ENCODE results near the gene CACTIN. TPM values are rescaled to one million over a fixed set of nuclear protein-coding genes. Genes with fewer than 3 reads are reported as not detected.
"Not testable (repeated sequence)": the region's sequence is repeated elsewhere in the genome, so short reads cannot be mapped to it uniquely, and the experiment has no call there.

Gene CACTIN
- total RNA-seq, 1 experiment from 2014 or later, result 44.0 TPM

GRCh38 chr19:3589949-3590348 lies 36.6 kb downstream of the CACTIN start:
- peaks cover 23% of the 10 kb centered on the region for H3K27me3 ChIP-seq (ENCODE audit: control insufficient read depth, insufficient read depth, low read length)
- H3K4me3 ChIP-seq (ENCODE audit: insufficient read depth, low read depth, low read length), result no peak overlapping the region
- no peaks in the 10 kb centered on the region for H3K36me3 ChIP-seq (replicated peaks; ENCODE audit: control insufficient read depth, insufficient read depth, low read length)
- no peak for DNase-seq

GRCh38 chr19:3589439-3589838 lies 37.2 kb downstream of the CACTIN start:
- DNase-seq, result no peak
- H3K36me3 ChIP-seq (replicated peaks; ENCODE audit: control insufficient read depth, insufficient read depth, low read length), result no peaks in the 10 kb centered on the region
- no peak overlapping the region for H3K4me3 ChIP-seq (ENCODE audit: insufficient read depth, low read depth, low read length)
- H3K27me3 ChIP-seq (ENCODE audit: control insufficient read depth, insufficient read depth, low read length), result peaks cover 28% of the 10 kb centered on the region

- Histone ChIP-seq H3K4me3 (ENCODE audit: insufficient read depth, low read depth, low read length) (no peak overlapping the region), H3K36me3 (replicated peaks; ENCODE audit: control insufficient read depth, insufficient read depth, low read length) (no peaks in the 10 kb centered on the region), H3K27me3 (ENCODE audit: control insufficient read depth, insufficient read depth, low read length) (peaks cover 33% of the 10 kb centered on the region)
- DNase-seq, result peak; percentile 67
Observed at GRCh38 chr19:3586707-3587346, 39.8 kb downstream of the CACTIN start.

- H3K4me3 ChIP-seq (ENCODE audit: insufficient read depth, low read depth, low read length), result peak overlapping the region; percentile 41
- peaks cover 33% of the 10 kb centered on the region for H3K27me3 ChIP-seq (ENCODE audit: control insufficient read depth, insufficient read depth, low read length)
- DNase-seq, result peak; percentile 96
- no peaks in the 10 kb centered on the region for H3K36me3 ChIP-seq (replicated peaks; ENCODE audit: control insufficient read depth, insufficient read depth, low read length)
Observed at GRCh38 chr19:3586127-3586626, 40.4 kb downstream of the CACTIN start.

- Histone ChIP-seq H3K4me3 (ENCODE audit: insufficient read depth, low read depth, low read length) (peak within 1 kb of the TSS; percentile 41), H3K27me3 (ENCODE audit: control insufficient read depth, insufficient read depth, low read length) (peaks cover 33% of the 10 kb centered on the region), H3K36me3 (replicated peaks; ENCODE audit: control insufficient read depth, insufficient read depth, low read length) (no peaks in the 10 kb centered on the region)
- DNase-seq, result peak; percentile 86
Observed at GRCh38 chr19:3585301-3586126, 41.1 kb downstream of the CACTIN start, which contains the start of gene GIPC3. GIPC3 (plus strand) TSS chr19:3585478; CDS start chr19:3585598, 120 bp downstream.

- H3K4me3 ChIP-seq (ENCODE audit: insufficient read depth, low read depth, low read length), result not testable (repeated sequence)
Observed at GRCh38 chr19:3584036-3584802, 42.4 kb downstream of the CACTIN start.

GRCh38 chr19:3581792-3582191 lies 44.8 kb downstream of the CACTIN start:
- peaks cover 41% of the 10 kb centered on the region for H3K27me3 ChIP-seq (ENCODE audit: control insufficient read depth, insufficient read depth, low read length)
- not testable (repeated sequence) for H3K36me3 ChIP-seq (replicated peaks; ENCODE audit: control insufficient read depth, insufficient read depth, low read length); H3K4me3 ChIP-seq (ENCODE audit: insufficient read depth, low read depth, low read length); DNase-seq

More at GRCh38 chr19:3584036-3584802, 42.4 kb downstream of the CACTIN start:
- not testable (repeated sequence) for H3K36me3 ChIP-seq (replicated peaks; ENCODE audit: control insufficient read depth, insufficient read depth, low read length); DNase-seq
- H3K27me3 ChIP-seq (ENCODE audit: control insufficient read depth, insufficient read depth, low read length), result peaks cover 33% of the 10 kb centered on the region

GRCh38 chr19:3580156-3580934 lies 46.2 kb downstream of the CACTIN start:
- Histone ChIP-seq H3K4me3 (ENCODE audit: insufficient read depth, low read depth, low read length) (no peak overlapping the region), H3K36me3 (replicated peaks; ENCODE audit: control insufficient read depth, insufficient read depth, low read length) (no peaks in the 10 kb centered on the region), H3K27me3 (ENCODE audit: control insufficient read depth, insufficient read depth, low read length) (peaks cover 30% of the 10 kb centered on the region)
- DNase-seq, result no peak

GRCh38 chr19:3578390-3578789 lies 48.2 kb downstream of the CACTIN start:
- Histone ChIP-seq H3K27me3 (ENCODE audit: control insufficient read depth, insufficient read depth, low read length) (peaks cover 19% of the 10 kb centered on the region; the same call in 1 of the 2 replicates), H3K36me3 (replicated peaks; ENCODE audit: control insufficient read depth, insufficient read depth, low read length) (no peaks in the 10 kb centered on the region; the same call in 1 of the 2 replicates), H3K4me3 (ENCODE audit: insufficient read depth, low read depth, low read length) (peak overlapping the region; percentile 48)
- DNase-seq, result no peak

GRCh38 chr19:3577723-3578344 lies 48.8 kb downstream of the CACTIN start:
- Histone ChIP-seq H3K4me3 (ENCODE audit: insufficient read depth, low read depth, low read length) (peak overlapping the region; percentile 48), H3K27me3 (ENCODE audit: control insufficient read depth, insufficient read depth, low read length) (peaks cover 17% of the 10 kb centered on the region; the same call in 1 of the 2 replicates), H3K36me3 (replicated peaks; ENCODE audit: control insufficient read depth, insufficient read depth, low read length) (no peaks in the 10 kb centered on the region; the same call in 1 of the 2 replicates)
- DNase-seq, result peak; percentile 90

GRCh38 chr19:3576696-3577443 lies 49.7 kb downstream of the CACTIN start:
- Histone ChIP-seq H3K36me3 (replicated peaks; ENCODE audit: control insufficient read depth, insufficient read depth, low read length) (no peaks in the 10 kb centered on the region; the same call in 1 of the 2 replicates), H3K4me3 (ENCODE audit: insufficient read depth, low read depth, low read length) (peak overlapping the region; percentile 61), H3K27me3 (ENCODE audit: control insufficient read depth, insufficient read depth, low read length) (peaks cover 17% of the 10 kb centered on the region; the same call in 1 of the 2 replicates)
- peak; percentile 100 for DNase-seq

GRCh38 chr19:3575949-3576673 lies 50.5 kb downstream of the CACTIN start:
- peak; percentile 49 for DNase-seq
- peaks cover 17% of the 10 kb centered on the region; the same call in 1 of the 2 replicates for H3K27me3 ChIP-seq (ENCODE audit: control insufficient read depth, insufficient read depth, low read length)
- H3K4me3 ChIP-seq (ENCODE audit: insufficient read depth, low read depth, low read length), result peak overlapping the region; percentile 61
- no peaks in the 10 kb centered on the region; the same call in 1 of the 2 replicates for H3K36me3 ChIP-seq (replicated peaks; ENCODE audit: control insufficient read depth, insufficient read depth, low read length)

Measured in H7 (cell line).